ENCODE data around the gene TMIGD3.

GRCh38 chr1:111513410-111514020, 10.1 kb upstream of the TMIGD3 start:
- TF ChIP-seq, protein P1, sequence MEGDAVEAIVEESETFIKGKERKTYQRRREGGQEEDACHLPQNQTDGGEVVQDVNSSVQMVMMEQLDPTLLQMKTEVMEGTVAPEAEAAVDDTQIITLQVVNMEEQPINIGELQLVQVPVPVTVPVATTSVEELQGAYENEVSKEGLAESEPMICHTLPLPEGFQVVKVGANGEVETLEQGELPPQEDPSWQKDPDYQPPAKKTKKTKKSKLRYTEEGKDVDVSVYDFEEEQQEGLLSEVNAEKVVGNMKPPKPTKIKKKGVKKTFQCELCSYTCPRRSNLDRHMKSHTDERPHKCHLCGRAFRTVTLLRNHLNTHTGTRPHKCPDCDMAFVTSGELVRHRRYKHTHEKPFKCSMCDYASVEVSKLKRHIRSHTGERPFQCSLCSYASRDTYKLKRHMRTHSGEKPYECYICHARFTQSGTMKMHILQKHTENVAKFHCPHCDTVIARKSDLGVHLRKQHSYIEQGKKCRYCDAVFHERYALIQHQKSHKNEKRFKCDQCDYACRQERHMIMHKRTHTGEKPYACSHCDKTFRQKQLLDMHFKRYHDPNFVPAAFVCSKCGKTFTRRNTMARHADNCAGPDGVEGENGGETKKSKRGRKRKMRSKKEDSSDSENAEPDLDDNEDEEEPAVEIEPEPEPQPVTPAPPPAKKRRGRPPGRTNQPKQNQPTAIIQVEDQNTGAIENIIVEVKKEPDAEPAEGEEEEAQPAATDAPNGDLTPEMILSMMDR (IDR thresholded peaks at IDR 0.05) = no peak
- no peak for TF ChIP-seq POLR2A (IDR thresholded peaks at IDR 0.05)

All from right lobe of liver (tissue), 4 donors.